ENCODE measurements around the gene AMIGO2. TPM values are rescaled to one million over a fixed set of nuclear protein-coding genes. Genes with fewer than 3 reads are reported as not detected.
"Not testable (repeated sequence)": the region's sequence is repeated elsewhere in the genome, so short reads cannot be mapped to it uniquely, and the experiment has no call there.

The AMIGO2 gene
- total RNA-seq, 1 experiment from 2014 or later: 16.7 TPM

- H3K9me3 ChIP-seq (ENCODE audit: low read depth, low read length, poor library complexity, severe bottlenecking): peaks cover 4% of the 10 kb centered on the region
- H3K36me3 ChIP-seq (ENCODE audit: insufficient read depth, low read length, poor library complexity, severe bottlenecking): no peaks in the 10 kb centered on the region
- no peak overlapping the region for H3K4me3 ChIP-seq (ENCODE audit: low read depth, low read length, poor library complexity, severe bottlenecking)
- intact Hi-C loops (cut with micrococcal nuclease; ENCODE audit: unreplicated experiment): no loop called here
- no peaks in the 10 kb centered on the region for H3K27me3 ChIP-seq (replicated peaks; ENCODE audit: insufficient read depth, low read depth, low read length, poor library complexity)
- TF ChIP-seq CTCF (conservative IDR thresholded peaks at IDR 0.05; ENCODE audit: low read depth, low read length) (no peak), EZH2 (IDR thresholded peaks at IDR 0.05; ENCODE audit: borderline replicate concordance, low read depth, low read length, poor library complexity, severe bottlenecking) (no peak)
- POLR2A ChIA-PET (ENCODE audit: low non-redundant PET): no interaction called here
- no peak overlapping the region for H3K27ac ChIP-seq (ENCODE audit: low read depth, low read length, poor library complexity, severe bottlenecking)
- BruUV-seq (replicated peaks): no TSS peak
- CTCF ChIA-PET: no interaction called here
- no peaks in the 10 kb centered on the region for H3K4me1 ChIP-seq (ENCODE audit: insufficient read depth, low read length, poor library complexity, severe bottlenecking)
- no peak for DNase-seq (ENCODE audit: low spot score)
Measured at GRCh38 chr12:47053961-47054360, 25.8 kb downstream of the AMIGO2 start.

- Histone ChIP-seq H3K9me3 (ENCODE audit: low read depth, low read length, poor library complexity, severe bottlenecking) (peaks cover 4% of the 10 kb centered on the region), H3K4me3 (ENCODE audit: low read depth, low read length, poor library complexity, severe bottlenecking) (no peak overlapping the region), H3K27me3 (replicated peaks; ENCODE audit: insufficient read depth, low read depth, low read length, poor library complexity) (no peaks in the 10 kb centered on the region), H3K36me3 (ENCODE audit: insufficient read depth, low read length, poor library complexity, severe bottlenecking) (no peaks in the 10 kb centered on the region), H3K4me1 (ENCODE audit: insufficient read depth, low read length, poor library complexity, severe bottlenecking) (no peaks in the 10 kb centered on the region), H3K27ac (ENCODE audit: low read depth, low read length, poor library complexity, severe bottlenecking) (no peak overlapping the region)
- ChIA-PET POLR2A (ENCODE audit: low non-redundant PET) (interaction anchor here (0.8 kb wide), 1 partner anchor 9 kb away, joined by 3 read pairs; no protein-coding TSS in a partner anchor), CTCF (no interaction called here)
- no peak for DNase-seq (ENCODE audit: low spot score)
- TF ChIP-seq CTCF (conservative IDR thresholded peaks at IDR 0.05; ENCODE audit: low read depth, low read length) (no peak), EZH2 (IDR thresholded peaks at IDR 0.05; ENCODE audit: borderline replicate concordance, low read depth, low read length, poor library complexity, severe bottlenecking) (no peak)
- intact Hi-C loops (cut with micrococcal nuclease; ENCODE audit: unreplicated experiment): no loop called here
- no TSS peak for BruUV-seq (replicated peaks)
Measured at GRCh38 chr12:47052274-47052673, 27.5 kb downstream of the AMIGO2 start.

- CTCF ChIA-PET: not testable (repeated sequence)
Measured at GRCh38 chr12:47051291-47051690, 28.5 kb downstream of the AMIGO2 start.

GRCh38 chr12:47048541-47048940 lies 31.2 kb downstream of the AMIGO2 start:
- no peak overlapping the region for H3K27ac ChIP-seq (ENCODE audit: low read depth, low read length, poor library complexity, severe bottlenecking)
- no peak overlapping the region for H3K4me3 ChIP-seq (ENCODE audit: low read depth, low read length, poor library complexity, severe bottlenecking)
- no peak for TF ChIP-seq EZH2 (IDR thresholded peaks at IDR 0.05; ENCODE audit: borderline replicate concordance, low read depth, low read length, poor library complexity, severe bottlenecking)
- TF ChIP-seq CTCF (conservative IDR thresholded peaks at IDR 0.05; ENCODE audit: low read depth, low read length): no peak
- intact Hi-C loops (cut with micrococcal nuclease; ENCODE audit: unreplicated experiment): no loop called here
- BruUV-seq (replicated peaks): no TSS peak
- DNase-seq (ENCODE audit: low spot score): no peak
- ChIA-PET CTCF (no interaction called here), POLR2A (ENCODE audit: low non-redundant PET) (no interaction called here)
- H3K9me3 ChIP-seq (ENCODE audit: low read depth, low read length, poor library complexity, severe bottlenecking): peaks cover 4% of the 10 kb centered on the region
- H3K4me1 ChIP-seq (ENCODE audit: insufficient read depth, low read length, poor library complexity, severe bottlenecking): no peaks in the 10 kb centered on the region
- H3K36me3 ChIP-seq (ENCODE audit: insufficient read depth, low read length, poor library complexity, severe bottlenecking): no peaks in the 10 kb centered on the region
- no peaks in the 10 kb centered on the region for H3K27me3 ChIP-seq (replicated peaks; ENCODE audit: insufficient read depth, low read depth, low read length, poor library complexity)

More at GRCh38 chr12:47051291-47051690, 28.5 kb downstream of the AMIGO2 start:
- H3K4me3 ChIP-seq (ENCODE audit: low read depth, low read length, poor library complexity, severe bottlenecking); BruUV-seq (replicated peaks); H3K9me3 ChIP-seq (ENCODE audit: low read depth, low read length, poor library complexity, severe bottlenecking); H3K36me3 ChIP-seq (ENCODE audit: insufficient read depth, low read length, poor library complexity, severe bottlenecking); POLR2A ChIA-PET (ENCODE audit: low non-redundant PET); DNase-seq (ENCODE audit: low spot score); H3K27me3 ChIP-seq (replicated peaks; ENCODE audit: insufficient read depth, low read depth, low read length, poor library complexity); H3K27ac ChIP-seq (ENCODE audit: low read depth, low read length, poor library complexity, severe bottlenecking); intact Hi-C loops (cut with micrococcal nuclease; ENCODE audit: unreplicated experiment); H3K4me1 ChIP-seq (ENCODE audit: insufficient read depth, low read length, poor library complexity, severe bottlenecking): not testable (repeated sequence)

Data from A673 (cell line).